BLaER1 treated with 17β-estradiol and CSF1 and Interleukin-3, amounts not matched to agents 10 nM and 100 nM (cell line): Measurements from ENCODE around the gene GSTP1.
A peak's percentile ranks its signal among the peaks of the same experiment; 100 is the strongest.

Source experiments
- H3K27ac ChIP-seq, 11 experiments: shearing (Covaris generic); formaldehyde crosslinking; 2 replicates each; pipeline ENCODE4 v1.8.1; 2022
- H3K27me3 ChIP-seq, 11 experiments: shearing (Covaris generic); formaldehyde crosslinking; 2 replicates each; pipeline ENCODE4 v1.8.1; 2022
- H3K36me3 ChIP-seq, 11 experiments: shearing (Covaris generic); formaldehyde crosslinking; 2 replicates each; pipeline ENCODE4 v1.8.1; 2022
- H3K4me1 ChIP-seq, 10 experiments: shearing (Covaris generic); formaldehyde crosslinking; 2 replicates each; pipeline ENCODE4 v1.8.1; 2022
- H3K4me2 ChIP-seq, 11 experiments: shearing (Covaris generic); formaldehyde crosslinking; 2 replicates each; pipeline ENCODE4 v1.8.1; 2022
- H3K4me3 ChIP-seq, 10 experiments: shearing (Covaris generic); formaldehyde crosslinking; 2 replicates each; pipeline ENCODE4 v1.8.1; 2022
- H3K9ac ChIP-seq, 11 experiments: shearing (Covaris generic); formaldehyde crosslinking; 2 replicates each; pipeline ENCODE4 v1.8.1; 2022
- H3K9me3 ChIP-seq, 11 experiments: shearing (Covaris generic); formaldehyde crosslinking; replicated peaks in 1 of 11; 2 replicates each; pipeline ENCODE4 v1.8.1; 2022
- H4K20me1 ChIP-seq, 11 experiments: shearing (Covaris generic); formaldehyde crosslinking; 2 replicates each; pipeline ENCODE4 v1.8.1; 2022
- Cebpa-rat ChIP-seq, 11 experiments: shearing (Covaris generic); IDR thresholded peaks; 2 replicates each; pipeline ENCODE4 v1.8.1; 2022

The GSTP1 gene

GRCh38 chr11:67629386-67630227, 46.0 kb downstream of the GSTP1 start, which contains the start of gene NUDT8:
TSS of gene NUDT8 (minus strand) at chr11:67629937. CDS start at chr11:67629911, 26 bp downstream.
- H3K4me2 ChIP-seq, result peak within 1 kb of the TSS; percentile 93 to 100 (median 98)
- peaks cover 10 to 47% (median 37%) of the 10 kb centered on the region in 10 experiments for H3K4me1 ChIP-seq
- H3K4me3 ChIP-seq, result peak within 1 kb of the TSS; percentile 66 to 81 (median 73)
- 0 out of 22 replicates have a peak, but pooled peaks cover 0 to 3% (median 0%) of the 10 kb centered on the region in 11 experiments for H4K20me1 ChIP-seq
- no peaks in the 10 kb centered on the region for H3K9me3 ChIP-seq
- H3K9ac ChIP-seq, result peak within 1 kb of the TSS; percentile 76 to 85 (median 82)
- no peaks in the 10 kb centered on the region for H3K27me3 ChIP-seq
- peak within 1 kb of the TSS; percentile 41 to 84 (median 77); a peak in 21 of 22 replicates for H3K27ac ChIP-seq
- no peaks in the 10 kb centered on the region for H3K36me3 ChIP-seq
- no peak for TF ChIP-seq Cebpa-rat (IDR thresholded peaks at IDR 0.05)

- peak overlapping the region; percentile 66 to 81 (median 73) for H3K4me3 ChIP-seq
- peak overlapping the region; percentile 66 to 96 (median 89) for H3K4me2 ChIP-seq
- H3K27ac ChIP-seq, result peak overlapping the region; percentile 41 to 84 (median 72); a peak in 21 of 22 replicates
- TF ChIP-seq Cebpa-rat (IDR thresholded peaks at IDR 0.05), result no peak
- no peaks in the 10 kb centered on the region for H3K27me3 ChIP-seq
- H3K4me1 ChIP-seq, result peaks cover 10 to 39% (median 30%) of the 10 kb centered on the region in 10 experiments
- H3K36me3 ChIP-seq, result no peaks in the 10 kb centered on the region
- no peaks in the 10 kb centered on the region for H3K9me3 ChIP-seq
- H4K20me1 ChIP-seq, result 0 out of 22 replicates have a peak, but pooled peaks cover 0 to 3% (median 0%) of the 10 kb centered on the region in 11 experiments
- peak overlapping the region; percentile 76 to 85 (median 82) for H3K9ac ChIP-seq
Measured at GRCh38 chr11:67630228-67630942, 46.8 kb downstream of the GSTP1 start.

- peaks cover 10 to 36% (median 28%) of the 10 kb centered on the region in 10 experiments for H3K4me1 ChIP-seq
- no peaks in the 10 kb centered on the region for H3K27me3 ChIP-seq
- H4K20me1 ChIP-seq, result 0 out of 22 replicates have a peak, but pooled peaks cover 0 to 3% (median 0%) of the 10 kb centered on the region in 11 experiments
- H3K9me3 ChIP-seq, result no peaks in the 10 kb centered on the region
- peak overlapping the region; percentile 60 to 81 (median 71) for H3K4me3 ChIP-seq
- peak overlapping the region; percentile 66 to 96 (median 89) for H3K4me2 ChIP-seq
- peak overlapping the region; percentile 41 to 84 (median 72); a peak in 21 of 22 replicates for H3K27ac ChIP-seq
- peak overlapping the region; percentile 74 to 85 (median 82) for H3K9ac ChIP-seq
- no peak for TF ChIP-seq Cebpa-rat (IDR thresholded peaks at IDR 0.05)
- H3K36me3 ChIP-seq, result no peaks in the 10 kb centered on the region
Measured at GRCh38 chr11:67630943-67631331, 47.3 kb downstream of the GSTP1 start.

- peak overlapping the region in 9 of 11 experiments; percentile 9 to 85 (median 82); a peak in 15 of 22 replicates for H3K9ac ChIP-seq
- peak overlapping the region in 2 of 11 experiments; percentile 83 to 84; a peak in 2 of 22 replicates for H3K27ac ChIP-seq
- no peak for TF ChIP-seq Cebpa-rat (IDR thresholded peaks at IDR 0.05)
- no peaks in the 10 kb centered on the region for H3K27me3 ChIP-seq
- no peaks in the 10 kb centered on the region for H3K9me3 ChIP-seq
- H3K4me1 ChIP-seq, result peaks cover 10 to 36% (median 28%) of the 10 kb centered on the region in 10 experiments
- no peaks in the 10 kb centered on the region for H3K36me3 ChIP-seq
- H3K4me3 ChIP-seq, result peak overlapping the region in 1 of 10 experiments; percentile 74; a peak in 1 of 20 replicates
- peak overlapping the region; percentile 66 to 96 (median 89) for H3K4me2 ChIP-seq
- H4K20me1 ChIP-seq, result 0 out of 22 replicates have a peak, but pooled peaks cover 0 to 3% (median 0%) of the 10 kb centered on the region in 11 experiments
Measured at GRCh38 chr11:67631411-67631810, 47.8 kb downstream of the GSTP1 start.

- Histone ChIP-seq H3K4me2 (peak overlapping the region in 5 of 11 experiments; percentile 28 to 96 (median 87); a peak in 7 of 22 replicates), H3K4me1 (peaks cover 10 to 36% (median 28%) of the 10 kb centered on the region in 10 experiments), H3K27ac (no peak overlapping the region), H3K36me3 (no peaks in the 10 kb centered on the region), H3K4me3 (no peak overlapping the region), H3K9ac (peak overlapping the region in 6 of 11 experiments; percentile 14 to 83 (median 63); a peak in 8 of 22 replicates), H4K20me1 (0 out of 22 replicates have a peak, but pooled peaks cover 0 to 3% (median 0%) of the 10 kb centered on the region in 11 experiments), H3K9me3 (no peaks in the 10 kb centered on the region), H3K27me3 (no peaks in the 10 kb centered on the region)
- no peak for TF ChIP-seq Cebpa-rat (IDR thresholded peaks at IDR 0.05)
Measured at GRCh38 chr11:67631853-67632174, 48.2 kb downstream of the GSTP1 start.

GRCh38 chr11:67632175-67632981, 48.8 kb downstream of the GSTP1 start:
- Histone ChIP-seq H3K4me1 (peaks cover 10 to 36% (median 28%) of the 10 kb centered on the region in 10 experiments), H3K36me3 (no peaks in the 10 kb centered on the region), H3K27me3 (no peaks in the 10 kb centered on the region), H3K4me3 (no peak overlapping the region), H3K4me2 (peak overlapping the region in 5 of 11 experiments; percentile 17 to 87 (median 28); a peak in 6 of 22 replicates), H3K9me3 (no peaks in the 10 kb centered on the region), H3K27ac (no peak overlapping the region), H4K20me1 (0 out of 22 replicates have a peak, but pooled peaks cover 0 to 3% (median 0%) of the 10 kb centered on the region in 11 experiments), H3K9ac (peak overlapping the region in 8 of 11 experiments; percentile 8 to 83 (median 40); a peak in 12 of 22 replicates)
- TF ChIP-seq Cebpa-rat (IDR thresholded peaks at IDR 0.05), result no peak

- TF ChIP-seq Cebpa-rat (IDR thresholded peaks at IDR 0.05), result no peak
- H3K4me3 ChIP-seq, result no peak overlapping the region
- 0 out of 22 replicates have a peak overlapping the region, but pooled peaks of 1 of the 11 experiments have one; percentile 28 for H3K4me2 ChIP-seq
Measured at GRCh38 chr11:67632982-67633755, 49.6 kb downstream of the GSTP1 start.

More at GRCh38 chr11:67632982-67633755, 49.6 kb downstream of the GSTP1 start:
- no peaks in the 10 kb centered on the region for H3K27me3 ChIP-seq
- H3K9ac ChIP-seq, result peak overlapping the region in 5 of 11 experiments; percentile 5 to 83 (median 42); a peak in 2 of 22 replicates
- no peak overlapping the region for H3K27ac ChIP-seq
- H3K9me3 ChIP-seq, result no peaks in the 10 kb centered on the region
- H4K20me1 ChIP-seq, result 0 out of 22 replicates have a peak, but pooled peaks cover 0 to 3% (median 0%) of the 10 kb centered on the region in 11 experiments
- H3K4me1 ChIP-seq, result peaks cover 10 to 36% (median 28%) of the 10 kb centered on the region in 10 experiments
- no peaks in the 10 kb centered on the region for H3K36me3 ChIP-seq
